ENCODE results near the gene ACP5. TPM values are rescaled to one million over a fixed set of nuclear protein-coding genes. Genes with fewer than 3 reads are reported as not detected.

Gene ACP5
- polyA plus RNA-seq, 1 donor from 2014 or later, result not detected

GRCh38 chr19:11534948-11535347, 42.5 kb downstream of the ACP5 start:
- TF ChIP-seq RAD21 (conservative IDR thresholded peaks at IDR 0.05) (no peak), MXI1 (conservative IDR thresholded peaks at IDR 0.05; ENCODE audit: poor library complexity, severe bottlenecking) (no peak), CTCF (IDR thresholded peaks at IDR 0.05; ENCODE audit: poor library complexity, severe bottlenecking) (no peak), REST (IDR thresholded peaks at IDR 0.05; ENCODE audit: borderline replicate concordance) (no peak), EZH2 (IDR thresholded peaks at IDR 0.05; ENCODE audit: borderline replicate concordance, insufficient read depth, low read length, poor library complexity, severe bottlenecking) (no peak), POLR2AphosphoS5 (IDR thresholded peaks at IDR 0.05) (no peak), SMC3 (conservative IDR thresholded peaks at IDR 0.05; ENCODE audit: poor library complexity) (no peak), EP300 (conservative IDR thresholded peaks at IDR 0.05; ENCODE audit: poor library complexity, severe bottlenecking) (no peak), TAF1 (IDR thresholded peaks at IDR 0.05; ENCODE audit: low read depth) (no peak)
- no peak overlapping the region for H2AFZ ChIP-seq (ENCODE audit: low read depth, low read length)
- no peaks in the 10 kb centered on the region for H3K9me3 ChIP-seq (ENCODE audit: low read length)
- H3K9ac ChIP-seq (ENCODE audit: low read length), result no peak overlapping the region
- H3K36me3 ChIP-seq (ENCODE audit: insufficient read depth, low read length), result no peaks in the 10 kb centered on the region
- no peaks in the 10 kb centered on the region for H3K9me2 ChIP-seq (ENCODE audit: insufficient read depth, low read length)
- no peaks in the 10 kb centered on the region for H3K79me2 ChIP-seq (replicated peaks; ENCODE audit: insufficient read depth, low read length)
- no peaks in the 10 kb centered on the region for H4K20me1 ChIP-seq (ENCODE audit: insufficient read depth)
- no peak overlapping the region for H3K4me2 ChIP-seq (ENCODE audit: low read length)
- no peaks in the 10 kb centered on the region for H3K27me3 ChIP-seq (ENCODE audit: insufficient read depth, low read depth, low read length)
- no peaks in the 10 kb centered on the region for H3F3A ChIP-seq (ENCODE audit: insufficient read depth, low read length, poor library complexity, severe bottlenecking)
- H3K4me3 ChIP-seq (ENCODE audit: low read length), result no peak overlapping the region
- no peak overlapping the region for H3K27ac ChIP-seq (ENCODE audit: low read length)

- no peaks in the 10 kb centered on the region for H3K79me2 ChIP-seq (replicated peaks; ENCODE audit: insufficient read depth, low read length)
- H3F3A ChIP-seq (ENCODE audit: insufficient read depth, low read length, poor library complexity, severe bottlenecking), result no peaks in the 10 kb centered on the region
- H3K27me3 ChIP-seq (ENCODE audit: insufficient read depth, low read depth, low read length), result no peaks in the 10 kb centered on the region
- TF ChIP-seq POLR2AphosphoS5 (IDR thresholded peaks at IDR 0.05), result no peak
- TF ChIP-seq EP300 (conservative IDR thresholded peaks at IDR 0.05; ENCODE audit: poor library complexity, severe bottlenecking), result no peak
- no peak for TF ChIP-seq CTCF (IDR thresholded peaks at IDR 0.05; ENCODE audit: poor library complexity, severe bottlenecking)
- TF ChIP-seq TAF1 (IDR thresholded peaks at IDR 0.05; ENCODE audit: low read depth), result no peak
- no peak for TF ChIP-seq REST (IDR thresholded peaks at IDR 0.05; ENCODE audit: borderline replicate concordance)
- TF ChIP-seq MXI1 (conservative IDR thresholded peaks at IDR 0.05; ENCODE audit: poor library complexity, severe bottlenecking), result no peak
- no peak for TF ChIP-seq RAD21 (conservative IDR thresholded peaks at IDR 0.05)
- TF ChIP-seq EZH2 (IDR thresholded peaks at IDR 0.05; ENCODE audit: borderline replicate concordance, insufficient read depth, low read length, poor library complexity, severe bottlenecking), result no peak
- TF ChIP-seq SMC3 (conservative IDR thresholded peaks at IDR 0.05; ENCODE audit: poor library complexity), result no peak
- H3K27ac ChIP-seq (ENCODE audit: low read length), result no peak overlapping the region
- H3K36me3 ChIP-seq (ENCODE audit: insufficient read depth, low read length), result no peaks in the 10 kb centered on the region
- no peaks in the 10 kb centered on the region for H4K20me1 ChIP-seq (ENCODE audit: insufficient read depth)
- no peak overlapping the region for H3K4me3 ChIP-seq (ENCODE audit: low read length)
- no peak overlapping the region for H3K9ac ChIP-seq (ENCODE audit: low read length)
- no peaks in the 10 kb centered on the region for H3K9me3 ChIP-seq (ENCODE audit: low read length)
- no peak overlapping the region for H2AFZ ChIP-seq (ENCODE audit: low read depth, low read length)
- no peak overlapping the region for H3K4me2 ChIP-seq (ENCODE audit: low read length)
- no peaks in the 10 kb centered on the region for H3K9me2 ChIP-seq (ENCODE audit: insufficient read depth, low read length)
Observed at GRCh38 chr19:11534538-11534937, 42.9 kb downstream of the ACP5 start.
